Activated naive CD4-positive, alpha-beta T cell treated with anti-CD3 and anti-CD28 coated beads, Interleukin-2, amount 50 U/mL, for 16 hours (primary cell): ENCODE measurements around the gene ATP9A.
A peak's percentile ranks its signal among the peaks of the same experiment; 100 is the strongest.
"Not testable (repeated sequence)": the region's sequence is repeated elsewhere in the genome, so short reads cannot be mapped to it uniquely, and the experiment has no call there.

Experiments used
- DNase-seq: peaks from one replicate; pipeline ENCODE4 v3.0.0-alpha.2; 2020

Gene ATP9A

DNA sequence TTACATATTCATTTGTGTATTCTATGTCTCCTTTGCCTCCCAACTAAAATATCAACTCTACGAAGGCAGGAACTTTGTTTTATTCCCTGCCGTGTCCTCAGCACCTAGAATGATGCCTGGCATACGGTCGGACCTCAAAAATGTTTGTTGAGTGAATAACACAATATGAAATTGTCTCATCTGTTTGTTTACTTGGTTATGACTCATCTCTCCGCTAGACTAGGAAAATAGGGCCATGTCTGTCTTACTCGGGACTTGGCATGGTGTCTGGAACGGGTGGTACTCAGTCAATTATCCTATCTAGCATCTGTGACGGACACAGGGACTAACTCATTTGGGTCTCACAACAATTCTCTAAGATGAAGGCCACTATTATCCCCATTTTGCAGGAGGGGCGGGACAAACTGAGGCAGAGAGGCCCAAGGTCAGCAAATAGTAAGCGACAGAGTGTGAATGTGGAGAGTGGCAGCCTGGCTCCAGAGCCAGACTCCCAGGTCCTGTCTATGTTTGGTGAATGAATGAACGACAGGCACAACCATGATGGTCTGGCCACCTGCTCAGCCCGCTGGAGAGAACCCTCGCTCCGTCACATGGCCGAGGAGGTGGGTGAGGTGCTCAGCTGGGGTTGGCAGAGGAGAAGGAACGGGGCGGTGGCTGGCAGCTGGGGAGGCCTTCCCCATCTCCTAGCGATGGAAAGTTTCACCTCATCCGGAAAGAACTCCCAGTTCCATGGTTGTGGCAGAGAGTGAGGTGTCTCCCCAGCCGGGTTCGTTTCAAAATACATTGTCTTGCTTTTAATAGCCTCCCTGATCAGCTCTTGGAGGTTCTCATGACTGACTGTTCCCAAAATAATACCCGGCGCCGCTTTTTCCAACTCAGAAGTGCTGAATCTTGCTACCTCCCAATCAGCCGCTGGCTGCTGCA lies 198.1 kb downstream of the ATP9A start:
- no peak for DNase-seq

- not testable (repeated sequence) for DNase-seq
Measured at GRCh38 chr20:51568533-51568932, 199.7 kb downstream of the ATP9A start.

- DNase-seq, result no peak
Measured at GRCh38 chr20:51567622-51568021, 200.6 kb downstream of the ATP9A start.

DNA sequence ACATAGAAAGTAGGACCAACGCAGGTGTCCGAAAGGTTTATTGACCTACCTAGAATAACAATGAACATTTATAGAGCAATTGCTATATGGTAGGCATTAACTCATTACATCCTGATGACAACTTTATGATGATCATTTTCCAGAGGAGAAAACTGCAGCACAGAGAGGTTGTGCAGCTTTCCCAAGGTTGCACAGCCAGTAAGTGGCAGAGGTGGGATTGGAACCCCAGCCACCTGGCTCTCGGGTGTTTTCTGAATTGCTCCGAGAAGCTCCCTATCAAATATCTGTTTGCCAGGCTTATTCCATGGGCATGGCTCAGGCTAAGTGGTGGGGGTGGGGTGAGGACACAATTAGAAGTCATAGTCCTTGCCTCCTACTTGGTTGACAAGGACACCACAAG lies 201.6 kb downstream of the ATP9A start:
- no peak for DNase-seq

- no peak for DNase-seq
Measured at GRCh38 chr20:51565298-51566144, 202.7 kb downstream of the ATP9A start.

GRCh38 chr20:51563486-51564332 lies 204.5 kb downstream of the ATP9A start:
- peak; percentile 33 for DNase-seq

GRCh38 chr20:51563174-51563485 lies 205.1 kb downstream of the ATP9A start:
- DNase-seq, result no peak

- peak; percentile 26 for DNase-seq
Measured at GRCh38 chr20:51562332-51563173, 205.6 kb downstream of the ATP9A start.

DNA sequence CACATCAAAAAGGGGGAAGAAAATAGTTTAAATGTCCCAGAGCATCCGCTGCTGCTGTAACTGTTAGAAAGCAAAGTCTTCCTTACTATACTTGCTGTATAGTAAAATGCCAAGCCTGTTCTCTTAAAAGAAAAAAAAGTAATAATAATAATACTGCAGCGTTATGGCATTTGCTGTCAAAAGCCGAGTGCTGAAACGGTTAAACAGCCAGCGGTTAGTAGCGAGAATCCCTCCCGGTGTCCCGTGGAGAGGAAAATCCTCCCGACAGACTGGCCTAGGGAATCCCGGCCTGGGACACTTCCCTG lies 206.2 kb downstream of the ATP9A start:
- no peak for DNase-seq

DNA sequence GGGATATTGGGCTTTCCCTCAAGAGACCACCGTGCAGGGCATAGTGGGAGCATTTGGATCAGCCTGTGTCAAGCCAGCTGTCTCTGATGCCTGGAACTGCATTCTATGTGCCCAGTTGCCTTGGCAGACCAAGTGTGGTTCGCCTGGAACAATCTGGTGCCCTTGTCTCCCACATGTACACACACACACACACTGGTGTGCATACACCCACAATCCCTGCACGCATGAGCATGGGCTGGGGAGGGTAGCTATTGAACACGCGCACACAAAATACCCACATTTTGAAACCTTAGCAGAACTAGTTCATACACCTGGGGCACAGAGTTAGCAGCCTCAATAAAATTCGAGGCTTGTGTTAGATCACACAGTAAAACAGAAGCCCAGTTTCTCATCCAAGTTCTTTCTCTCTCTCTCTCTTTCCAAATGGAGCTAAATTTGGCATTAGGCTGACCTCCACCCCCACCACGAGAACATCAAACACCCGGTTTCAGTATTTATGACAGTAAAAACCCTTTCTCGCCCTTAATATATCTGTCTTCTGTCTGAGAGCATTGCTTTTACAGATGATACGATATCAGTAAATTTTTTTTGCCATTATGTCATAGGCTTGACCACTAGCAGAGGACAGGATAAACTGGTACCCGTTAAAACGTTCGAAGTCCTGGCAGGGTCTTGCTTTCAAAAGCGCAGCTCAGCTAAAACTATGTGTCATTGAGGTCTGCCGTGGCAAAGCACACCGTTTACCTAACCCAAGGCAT lies 207.5 kb downstream of the ATP9A start:
- DNase-seq, result no peak

- DNase-seq, result no peak
Measured at GRCh38 chr20:51560042-51560441, 208.1 kb downstream of the ATP9A start.

- DNase-seq, result no peak
Measured at GRCh38 chr20:51554538-51555165, 213.5 kb downstream of the ATP9A start.

DNA sequence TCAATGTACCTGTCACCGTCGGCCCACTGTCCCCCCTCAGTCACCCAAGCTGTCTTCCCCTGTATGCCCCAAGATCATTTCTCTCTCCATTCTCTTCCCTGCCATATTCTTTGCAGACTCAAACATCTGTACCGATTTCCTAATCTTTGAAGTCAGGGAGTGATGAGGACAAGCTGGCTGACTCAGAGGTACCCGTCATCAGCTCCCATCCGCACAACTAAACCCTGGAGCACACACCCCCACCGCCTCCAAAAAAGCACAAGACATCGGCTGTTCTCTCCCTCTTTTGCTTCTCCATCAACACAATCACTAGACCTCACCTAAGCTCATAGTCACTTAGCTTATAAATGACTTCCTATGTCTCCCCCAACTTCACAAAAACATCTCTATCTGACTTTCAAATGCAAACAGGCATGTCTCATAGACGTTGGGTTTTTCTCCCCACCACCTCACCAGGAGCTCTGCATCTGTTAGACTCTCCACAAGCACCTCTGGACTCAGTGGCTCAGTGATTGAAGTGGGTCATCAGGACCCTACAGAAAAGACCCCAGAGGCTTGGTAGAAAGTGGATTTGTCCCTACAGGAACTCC lies 214.2 kb downstream of the ATP9A start:
- no peak for DNase-seq

DNA sequence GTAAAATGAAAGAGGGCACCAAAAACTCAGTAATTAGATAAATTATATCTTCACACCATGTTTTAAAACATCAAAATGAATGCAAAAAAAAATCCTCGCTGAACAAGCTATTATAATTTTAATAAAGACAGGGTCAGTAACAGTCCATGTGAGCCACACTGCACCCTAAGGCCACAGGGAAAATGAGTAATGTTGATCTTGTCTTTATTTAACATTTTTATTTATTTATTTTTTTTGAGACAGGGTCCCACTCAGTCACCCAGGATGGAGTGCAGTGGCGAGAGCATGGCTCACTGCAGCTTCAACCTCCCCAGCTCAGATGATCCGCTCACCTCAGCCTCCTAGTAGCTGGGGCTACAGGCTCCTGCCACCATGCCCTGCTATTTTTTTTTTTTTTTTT lies 217.0 kb downstream of the ATP9A start:
- DNase-seq, result no peak

GRCh38 chr20:51549474-51549873 lies 218.7 kb downstream of the ATP9A start:
- no peak for DNase-seq

- DNase-seq, result no peak
Measured at GRCh38 chr20:51547951-51548350, 220.2 kb downstream of the ATP9A start.
